Dendritic cell treated with granulocyte-macrophage colony-stimulating factor and Interleukin-4, amounts not matched to agents 40 ng/mL and 50 ng/mL, for 4 days (primary cell): Measurements from ENCODE around the gene DUSP7.

ENCODE experiments used
- H3K27ac Mint-ChIP-seq: one replicate; pipeline ENCODE4 v1.8.0; 2022; ENCODE audit warnings: mild to moderate bottlenecking, mixed read lengths
- H3K27me3 Mint-ChIP-seq: one replicate; pipeline ENCODE4 v1.8.0; 2022; ENCODE audit warnings: mild to moderate bottlenecking, mixed read lengths
- H3K36me3 Mint-ChIP-seq: one replicate; pipeline ENCODE4 v1.8.0; 2022; ENCODE audit warnings: low read depth, mixed read lengths
- H3K4me1 Mint-ChIP-seq: one replicate; pipeline ENCODE4 v1.8.0; 2022; ENCODE audit warnings: low read depth, mixed read lengths
- H3K4me3 Mint-ChIP-seq: one replicate; pipeline ENCODE4 v1.8.0; 2022; ENCODE audit warnings: mild to moderate bottlenecking, moderate library complexity, mixed read lengths
- H3K9me3 Mint-ChIP-seq: one replicate; pipeline ENCODE4 v1.8.0; 2022; ENCODE audit warnings: mixed read lengths
- intact Hi-C: fragments of 100-400 bp; cut with micrococcal nuclease; formaldehyde crosslinking; loops from one replicate; pipeline ENCODE4 v1.15.0; 2022

DUSP7 gene

DNA sequence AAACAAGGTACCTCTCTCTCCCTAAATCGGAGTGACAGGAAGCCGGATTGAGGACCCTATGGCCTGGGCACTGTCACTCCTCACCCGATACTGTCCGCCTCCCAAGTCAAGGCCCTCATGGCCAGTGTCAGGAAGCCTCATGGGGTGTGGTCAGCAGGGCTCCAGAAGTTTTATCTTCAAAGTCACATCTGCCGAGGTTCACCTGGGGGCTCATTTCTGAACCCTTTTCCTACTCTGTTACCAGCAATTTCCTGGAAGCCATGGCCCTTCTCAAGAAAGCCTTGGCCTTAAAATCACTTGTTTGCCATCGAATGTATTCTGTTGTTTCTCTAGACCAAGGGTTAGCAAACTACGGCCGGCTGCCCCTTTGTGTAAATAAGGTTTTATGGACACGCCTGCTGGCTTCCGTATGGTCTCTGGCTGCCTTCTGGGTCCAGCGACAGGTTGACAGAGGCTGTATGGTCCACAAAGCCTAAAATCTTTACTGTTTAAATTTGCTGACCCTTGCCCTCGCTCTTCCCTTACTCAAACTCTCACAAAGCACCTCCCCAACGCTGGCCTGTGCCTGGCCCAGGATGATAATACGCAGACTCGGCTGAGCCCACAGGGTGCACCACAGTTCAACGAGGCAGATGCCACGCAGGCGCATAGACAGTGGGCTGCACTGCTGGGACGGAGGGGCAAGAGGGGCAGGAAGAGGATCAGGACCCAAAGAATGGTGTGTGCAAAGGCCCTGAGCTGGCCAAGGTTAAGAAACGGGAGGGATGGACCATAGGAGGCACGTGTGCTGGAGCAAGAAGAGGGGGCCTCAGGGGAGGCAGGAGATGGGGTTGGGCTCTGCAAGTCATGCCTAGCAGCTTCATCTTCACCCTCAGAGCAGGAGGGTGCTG is 24.7 kb upstream of the DUSP7 start:
- Mint-ChIP-seq H3K36me3 (no peaks in the 10 kb centered on the region), H3K27me3 (no peaks in the 10 kb centered on the region), H3K27ac (no peak overlapping the region), H3K4me3 (no peak overlapping the region), H3K4me1 (peaks cover 39% of the 10 kb centered on the region), H3K9me3 (no peaks in the 10 kb centered on the region)
- intact Hi-C loops = no loop called here

DNA sequence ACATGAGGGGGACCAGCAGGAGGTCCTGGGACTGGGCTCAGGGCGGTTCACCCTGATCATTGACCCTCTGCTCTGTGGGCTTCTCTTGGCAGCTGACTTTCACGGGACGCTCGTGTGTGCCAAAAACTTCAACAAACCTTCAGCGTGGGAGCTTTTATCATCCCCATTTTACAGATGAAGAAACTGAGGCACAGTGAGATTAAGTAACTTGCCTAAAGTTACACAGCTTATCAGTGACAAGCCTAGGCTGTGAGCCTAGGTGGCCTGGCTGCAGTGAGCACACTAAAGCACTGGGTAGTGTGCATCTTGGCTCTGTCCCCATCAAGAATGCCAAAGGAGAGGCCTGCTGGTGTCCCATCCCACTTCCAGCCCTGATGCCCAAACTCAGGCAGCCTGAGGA is 23.6 kb upstream of the DUSP7 start:
- Mint-ChIP-seq H3K27ac (no peak overlapping the region), H3K36me3 (peaks cover under 1% of the 10 kb centered on the region), H3K27me3 (no peaks in the 10 kb centered on the region), H3K4me3 (no peak overlapping the region), H3K9me3 (no peaks in the 10 kb centered on the region), H3K4me1 (peaks cover 27% of the 10 kb centered on the region)
- intact Hi-C loops = no loop called here

DNA sequence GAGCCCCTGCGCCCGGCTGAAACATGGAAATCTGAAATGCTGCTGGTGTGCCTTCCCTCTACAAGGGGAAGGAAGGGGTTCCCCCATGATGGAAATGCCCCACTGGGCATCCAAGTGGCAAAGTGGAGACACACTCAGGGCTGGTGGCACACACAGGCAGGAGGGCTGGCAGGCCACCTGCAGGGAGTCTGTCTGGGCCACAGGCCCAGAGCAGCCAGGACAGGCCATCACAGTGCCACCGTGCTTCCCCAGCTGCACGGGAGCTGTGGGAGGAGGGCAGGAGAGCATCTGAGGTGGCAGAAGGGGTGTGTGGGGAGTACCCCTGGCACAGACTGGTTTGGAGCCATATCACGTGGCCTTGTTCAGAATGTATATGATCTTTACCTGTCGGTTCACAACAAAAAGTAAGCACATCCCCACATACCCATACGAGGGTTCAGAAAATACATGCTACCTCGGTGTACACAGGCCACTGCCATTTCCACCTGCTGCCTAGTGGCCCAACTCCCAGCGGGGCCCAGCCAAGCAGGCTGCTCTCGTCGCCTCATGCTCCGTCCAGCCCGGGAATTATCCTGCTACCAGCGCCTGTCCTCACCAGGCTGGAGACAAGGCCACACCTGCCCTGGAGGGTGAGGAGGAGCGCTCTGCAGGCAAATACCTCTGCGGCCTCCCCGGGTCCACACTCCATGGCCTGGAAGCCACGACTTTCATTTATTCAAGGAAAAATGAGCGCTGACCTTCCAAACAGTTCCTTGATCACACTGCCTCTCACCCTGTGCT is 22.6 kb upstream of the DUSP7 start:
- Mint-ChIP-seq H3K9me3 (no peaks in the 10 kb centered on the region), H3K27ac (no peak overlapping the region), H3K27me3 (no peaks in the 10 kb centered on the region), H3K4me1 (peaks cover 29% of the 10 kb centered on the region), H3K36me3 (peaks cover 10% of the 10 kb centered on the region), H3K4me3 (no peak overlapping the region)
- intact Hi-C loops = no loop called here

DNA sequence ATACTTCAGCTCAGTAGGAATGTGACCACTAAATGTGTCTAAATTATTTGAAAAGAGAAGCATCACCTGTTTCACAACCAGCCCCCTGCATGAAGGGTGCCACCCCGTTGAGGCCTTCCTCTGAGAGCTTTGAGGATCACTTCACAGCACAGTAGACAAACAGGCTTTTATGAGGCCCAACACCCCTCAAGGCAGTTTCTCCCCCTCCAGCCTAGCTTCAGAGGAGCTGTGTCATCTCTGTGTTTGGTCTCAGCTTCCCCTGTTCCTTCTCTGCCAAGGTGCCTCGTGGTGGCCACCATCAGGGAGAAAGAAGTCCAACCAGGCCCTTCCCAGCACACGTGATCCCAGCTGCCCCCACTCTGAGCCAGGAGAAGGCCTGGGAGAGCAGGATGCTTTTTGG is 21.6 kb upstream of the DUSP7 start:
- intact Hi-C loops = no loop called here
- Mint-ChIP-seq H3K27ac (no peak overlapping the region), H3K9me3 (no peaks in the 10 kb centered on the region), H3K27me3 (no peaks in the 10 kb centered on the region), H3K36me3 (peaks cover 10% of the 10 kb centered on the region), H3K4me3 (no peak overlapping the region), H3K4me1 (peaks cover 31% of the 10 kb centered on the region)

DNA sequence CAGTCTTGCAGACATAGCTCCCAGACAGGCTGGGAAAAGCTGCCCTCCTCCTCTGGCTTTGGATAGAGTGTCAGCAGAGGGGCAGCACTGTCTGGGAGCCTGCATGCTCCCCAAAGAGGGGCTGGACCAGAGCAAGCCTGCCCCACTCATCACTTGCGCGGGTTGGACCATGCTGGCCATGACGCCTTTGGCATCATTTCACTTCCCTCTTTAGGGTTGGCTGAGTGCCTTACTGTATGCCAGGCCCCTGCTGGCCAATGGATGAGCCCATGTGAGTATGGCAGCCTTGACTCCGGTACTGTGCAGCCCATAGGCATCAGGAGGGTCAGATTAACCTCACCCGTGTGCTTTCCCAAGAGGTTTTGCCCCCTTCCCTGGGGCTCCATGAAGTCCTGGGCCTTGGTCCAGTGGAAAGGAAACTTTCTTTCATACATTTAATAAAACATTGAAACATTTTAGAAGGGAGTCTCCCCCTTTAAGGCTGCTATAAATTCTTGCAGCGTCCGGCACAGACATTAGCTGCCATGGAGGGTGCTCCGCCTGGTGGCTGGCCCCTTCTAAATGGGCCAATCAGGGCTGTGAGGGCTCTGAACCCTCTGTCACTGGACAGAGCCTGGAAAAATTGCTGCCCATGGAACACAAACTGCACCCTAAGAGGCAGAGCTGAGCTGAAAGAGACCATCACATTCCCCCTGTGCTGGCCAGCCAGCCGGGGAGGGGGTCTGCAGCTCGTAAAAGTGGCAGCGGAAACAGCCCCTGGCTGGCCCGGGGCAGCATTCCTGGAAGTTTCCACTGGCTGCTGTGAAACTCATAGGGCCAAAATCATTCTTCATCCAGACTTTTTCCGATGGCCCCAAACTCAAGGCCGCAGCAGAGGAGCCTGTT is 20.8 kb upstream of the DUSP7 start:
- Mint-ChIP-seq H3K4me1 (peaks cover 33% of the 10 kb centered on the region), H3K4me3 (no peak overlapping the region), H3K27ac (no peak overlapping the region), H3K9me3 (no peaks in the 10 kb centered on the region), H3K27me3 (no peaks in the 10 kb centered on the region), H3K36me3 (peaks cover 10% of the 10 kb centered on the region)
- intact Hi-C loops = no loop called here

DNA sequence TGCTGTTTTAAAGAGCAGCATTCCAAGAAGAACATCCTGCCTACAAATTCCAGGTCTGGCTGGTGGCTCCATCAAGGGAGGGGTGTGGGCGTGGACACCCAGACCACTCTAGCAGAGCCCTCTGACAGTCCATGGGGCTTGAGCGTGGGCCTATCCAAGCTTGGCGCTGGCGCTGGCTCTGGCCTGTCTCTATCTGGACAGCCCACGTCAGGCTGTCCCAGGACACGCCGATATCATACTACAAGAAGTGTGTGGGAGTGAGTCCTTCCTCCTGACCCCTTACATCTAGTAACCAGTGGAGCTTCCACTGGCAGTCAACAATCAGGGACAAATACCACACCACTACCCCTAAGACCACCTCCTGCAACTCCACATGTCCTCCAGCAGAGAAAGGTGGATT is 17.1 kb upstream of the DUSP7 start:
- Mint-ChIP-seq H3K9me3 (no peaks in the 10 kb centered on the region), H3K27ac (no peak overlapping the region), H3K36me3 (peaks cover 10% of the 10 kb centered on the region), H3K27me3 (no peaks in the 10 kb centered on the region), H3K4me3 (no peak overlapping the region), H3K4me1 (peaks cover 63% of the 10 kb centered on the region)
- intact Hi-C loops = no loop called here

DNA sequence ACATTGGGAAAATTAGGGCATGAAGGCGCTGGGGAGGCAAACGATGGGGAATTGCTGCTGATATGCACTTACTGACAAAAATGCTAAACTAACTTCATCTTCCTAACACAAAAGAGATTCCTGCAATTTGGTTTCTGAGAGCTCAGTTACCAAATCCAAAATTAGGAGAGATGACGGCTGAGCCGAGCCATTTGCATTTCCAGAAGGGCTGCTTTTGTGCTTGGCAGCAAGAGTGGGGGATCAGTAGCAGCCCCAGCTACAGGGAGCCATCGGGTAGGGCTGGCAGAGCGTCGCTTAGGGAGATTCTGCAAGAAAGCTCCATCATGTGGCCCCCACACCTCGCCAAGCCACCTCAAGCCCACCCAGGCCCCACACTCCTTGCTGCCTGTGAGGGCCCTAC is 16.1 kb upstream of the DUSP7 start:
- Mint-ChIP-seq H3K27me3 (no peaks in the 10 kb centered on the region), H3K9me3 (no peaks in the 10 kb centered on the region), H3K4me1 (peaks cover 68% of the 10 kb centered on the region), H3K36me3 (peaks cover 10% of the 10 kb centered on the region), H3K27ac (no peak overlapping the region), H3K4me3 (no peak overlapping the region)
- intact Hi-C loops = no loop called here

DNA sequence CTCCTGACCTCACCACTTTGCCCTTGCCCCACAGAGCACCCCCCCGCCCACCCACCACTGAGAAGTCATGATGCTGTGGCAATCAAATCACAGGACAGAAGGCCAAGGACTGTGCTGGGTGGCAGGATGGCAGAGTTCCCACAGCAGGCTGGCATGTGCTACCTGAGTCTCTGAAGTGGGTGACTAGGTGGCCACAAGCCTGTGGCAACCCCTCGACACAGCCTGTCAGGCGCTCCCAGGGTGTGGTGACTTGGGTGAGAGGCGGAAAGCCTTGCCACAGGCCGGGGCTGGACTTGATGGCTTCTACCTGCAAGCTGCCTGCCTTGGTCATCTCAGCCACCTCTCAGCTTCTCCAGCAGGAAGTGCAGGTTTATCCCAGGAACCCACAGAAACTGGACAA is 15.6 kb upstream of the DUSP7 start:
- H3K4me3 Mint-ChIP-seq = no peak overlapping the region
- intact Hi-C loops = no loop called here
- H3K27ac Mint-ChIP-seq = no peak overlapping the region

DNA sequence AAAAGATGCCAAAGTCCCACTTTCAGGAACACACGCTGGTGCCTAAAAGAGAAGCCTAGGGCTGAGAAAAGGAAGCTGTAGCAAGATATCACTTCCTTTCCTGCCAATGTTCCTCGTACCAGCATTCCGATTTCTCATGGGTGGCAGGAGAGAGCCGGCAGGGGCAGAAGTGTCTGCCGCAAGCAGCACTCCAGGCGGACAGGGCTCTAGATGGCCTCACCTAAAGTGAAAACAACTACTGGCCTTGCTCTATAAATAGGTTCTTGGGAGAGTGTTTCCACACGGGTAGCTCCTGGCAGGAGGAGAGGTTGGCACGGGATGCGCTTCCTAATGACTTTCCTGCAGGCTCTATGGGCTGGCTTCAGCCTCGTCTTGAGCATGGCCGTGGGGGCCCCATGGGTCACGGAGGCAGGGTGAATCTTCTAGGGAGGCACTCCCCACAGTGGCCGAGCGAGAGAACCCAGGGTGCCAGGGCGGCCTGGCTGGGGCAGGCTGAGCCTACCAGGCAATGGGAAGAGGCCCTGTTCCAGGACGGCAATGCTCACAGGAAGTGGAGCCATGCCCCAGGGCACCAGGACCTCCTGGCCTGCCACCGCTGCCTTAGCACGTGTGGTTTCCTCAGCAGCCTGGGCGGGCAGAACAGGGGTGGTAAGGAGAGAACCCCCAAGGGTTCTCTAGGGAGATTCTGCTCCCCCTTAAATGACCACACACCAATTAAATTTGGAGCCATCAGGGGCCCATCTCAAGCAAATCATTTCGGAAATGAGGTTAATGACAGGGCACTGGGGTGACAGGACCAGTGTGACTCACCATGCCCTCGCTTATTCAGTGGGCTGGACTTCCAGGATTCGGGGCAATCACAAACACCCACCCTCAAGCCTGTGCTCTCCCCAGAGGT is 14.6 kb upstream of the DUSP7 start:
- H3K27me3 Mint-ChIP-seq = peaks cover 2% of the 10 kb centered on the region
- peaks cover 10% of the 10 kb centered on the region for H3K36me3 Mint-ChIP-seq
- H3K9me3 Mint-ChIP-seq = no peaks in the 10 kb centered on the region
- no peak overlapping the region for H3K4me3 Mint-ChIP-seq
- H3K4me1 Mint-ChIP-seq = peaks cover 68% of the 10 kb centered on the region
- intact Hi-C loops = loop anchor here (1.0 kb wide), 1 partner anchor 18 kb away; no protein-coding TSS in a partner anchor
- H3K27ac Mint-ChIP-seq = peak overlapping the region; percentile 76

More for the DNA sequence above, 15.6 kb upstream of the DUSP7 start:
- Mint-ChIP-seq H3K9me3 (no peaks in the 10 kb centered on the region), H3K4me1 (peaks cover 71% of the 10 kb centered on the region), H3K27me3 (no peaks in the 10 kb centered on the region), H3K36me3 (peaks cover 10% of the 10 kb centered on the region)

DNA sequence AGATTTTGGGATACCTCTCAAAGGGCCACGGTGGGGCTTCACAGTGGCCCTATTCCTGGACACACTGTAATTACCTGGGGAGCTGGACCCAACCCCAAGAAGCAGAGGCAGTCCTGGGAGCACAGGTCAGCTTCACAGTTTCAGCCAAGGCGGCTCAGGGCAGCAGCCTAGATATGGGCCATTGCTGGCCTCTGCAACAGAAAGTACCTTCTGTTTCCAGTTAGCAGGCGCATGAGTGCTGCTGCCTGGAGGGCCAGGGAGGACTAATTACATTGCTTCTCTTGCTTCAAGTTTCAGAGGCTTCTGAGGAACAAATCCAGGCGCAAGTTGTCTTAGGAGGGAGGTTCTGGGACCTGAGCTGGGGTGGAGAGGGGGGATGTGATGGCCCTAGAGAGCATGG is 13.5 kb upstream of the DUSP7 start:
- Mint-ChIP-seq H3K36me3 (peaks cover 8% of the 10 kb centered on the region), H3K27ac (peak overlapping the region; percentile 71)
- intact Hi-C loops = loop anchor here (1.0 kb wide), 1 partner anchor 17 kb away; no protein-coding TSS in a partner anchor

DNA sequence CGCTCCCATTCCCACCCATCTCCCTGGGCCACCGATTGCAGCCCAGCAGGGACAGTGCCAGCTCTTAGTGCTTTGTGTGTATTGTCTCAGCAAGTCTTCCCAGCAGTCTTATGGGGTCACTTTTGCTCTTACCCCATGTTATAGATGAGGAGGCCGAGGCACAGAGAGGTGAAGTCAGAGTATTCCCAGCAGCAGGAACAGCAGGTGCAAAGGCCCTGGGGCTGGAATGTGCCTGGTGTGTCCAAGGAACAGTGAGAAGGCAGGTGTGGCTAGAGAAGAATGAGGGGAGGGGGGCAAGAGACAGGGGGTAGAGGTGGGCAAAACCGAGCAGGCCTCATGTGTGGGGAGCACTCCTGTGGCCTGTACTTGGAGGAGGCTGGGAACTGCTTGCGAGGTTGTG is 12.8 kb upstream of the DUSP7 start:
- peaks cover 2% of the 10 kb centered on the region for H3K27me3 Mint-ChIP-seq
- peak overlapping the region; percentile 71 for H3K27ac Mint-ChIP-seq
- peaks cover 80% of the 10 kb centered on the region for H3K4me1 Mint-ChIP-seq
- intact Hi-C loops = no loop called here
- no peaks in the 10 kb centered on the region for H3K9me3 Mint-ChIP-seq
- peaks cover 1% of the 10 kb centered on the region for H3K36me3 Mint-ChIP-seq
- no peak overlapping the region for H3K4me3 Mint-ChIP-seq

More for the DNA sequence above, 13.5 kb upstream of the DUSP7 start:
- Mint-ChIP-seq H3K9me3 (no peaks in the 10 kb centered on the region), H3K4me1 (peaks cover 79% of the 10 kb centered on the region), H3K4me3 (no peak overlapping the region), H3K27me3 (peaks cover 2% of the 10 kb centered on the region)

DNA sequence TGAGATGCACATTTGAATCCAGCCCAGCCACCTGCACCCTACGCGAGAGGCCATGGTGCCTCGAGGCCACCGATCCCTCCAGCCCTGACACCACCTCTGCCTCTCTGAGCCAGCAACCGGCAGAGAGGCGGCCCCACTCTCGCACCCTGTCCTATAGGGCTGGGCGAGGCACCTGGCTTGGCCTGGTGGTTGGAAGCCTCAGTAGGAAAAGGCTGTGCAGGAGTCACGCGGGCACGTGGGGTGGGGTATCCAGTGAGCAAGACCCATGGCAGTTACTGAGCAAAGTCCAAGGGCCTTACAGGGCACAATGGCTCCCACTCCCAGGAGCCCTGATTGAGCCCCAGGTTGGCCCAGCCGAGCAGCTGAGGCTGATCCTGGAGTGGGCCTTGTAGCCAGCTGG is 12.4 kb upstream of the DUSP7 start:
- peak overlapping the region; percentile 71 for H3K27ac Mint-ChIP-seq
- peaks cover 80% of the 10 kb centered on the region for H3K4me1 Mint-ChIP-seq
- no peak overlapping the region for H3K4me3 Mint-ChIP-seq

DNA sequence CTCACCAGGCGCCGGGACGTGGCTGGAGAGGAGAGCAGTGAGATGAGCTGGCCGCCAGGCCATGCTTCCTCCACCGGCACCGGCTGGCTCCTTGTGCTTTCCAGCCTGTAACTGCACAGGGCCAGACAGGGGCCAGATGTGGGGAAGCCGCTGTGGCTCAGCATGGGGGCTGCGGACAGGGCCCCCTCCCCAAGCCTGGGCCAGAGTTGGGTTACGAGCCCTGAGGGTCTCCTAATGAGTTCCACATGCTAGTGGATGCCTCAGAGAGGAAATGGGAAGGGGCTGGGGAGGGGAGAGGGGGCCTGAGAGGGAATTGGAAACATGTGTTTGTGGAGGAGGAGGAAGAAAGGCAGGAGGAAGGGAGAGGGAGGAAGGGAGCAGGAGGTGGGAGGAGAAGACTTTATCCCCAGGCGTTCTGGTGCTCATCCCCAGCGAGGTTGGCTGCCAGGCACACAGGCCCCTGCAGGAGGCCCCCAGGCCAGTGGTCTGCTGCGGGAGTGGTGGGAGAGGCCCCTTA is 11.7 kb upstream of the DUSP7 start:
- no peaks in the 10 kb centered on the region for H3K36me3 Mint-ChIP-seq
- peaks cover 80% of the 10 kb centered on the region for H3K4me1 Mint-ChIP-seq
- intact Hi-C loops = no loop called here
- no peak overlapping the region for H3K4me3 Mint-ChIP-seq
- no peaks in the 10 kb centered on the region for H3K9me3 Mint-ChIP-seq
- peaks cover 2% of the 10 kb centered on the region for H3K27me3 Mint-ChIP-seq
- H3K27ac Mint-ChIP-seq = no peak overlapping the region

More for the DNA sequence above, 12.4 kb upstream of the DUSP7 start:
- H3K36me3 Mint-ChIP-seq = no peaks in the 10 kb centered on the region
- H3K27me3 Mint-ChIP-seq = peaks cover 2% of the 10 kb centered on the region
- intact Hi-C loops = no loop called here
- H3K9me3 Mint-ChIP-seq = no peaks in the 10 kb centered on the region
